ENCODE data around the gene GPR141. TPM values are rescaled to one million over a fixed set of nuclear protein-coding genes. Genes with fewer than 3 reads are reported as not detected.

Gene GPR141
- polyA plus RNA-seq, 1 experiment: not detected

- POLR2A ChIA-PET: no interaction called here
- Histone ChIP-seq H3K27me3 (ENCODE audit: control insufficient read depth, insufficient read depth, low read length) (no peaks in the 10 kb centered on the region), H3K4me3 (ENCODE audit: low read depth, low read length) (no peak overlapping the region), H3K27ac (ENCODE audit: low read depth, low read length) (no peak overlapping the region), H3K9me3 (ENCODE audit: control insufficient read depth, insufficient read depth, low read length) (peaks cover 13% of the 10 kb centered on the region; the same call in 1 of the 2 replicates)
- CTCF ChIA-PET: no interaction called here
- no peak for DNase-seq (ENCODE audit: low read depth, low spot score)
- no peak for TF ChIP-seq CTCF (IDR thresholded peaks at IDR 0.05; ENCODE audit: low read depth, low read length)
These were observed 1.4 kb downstream of the GPR141 start for GRCh38 chr7:37684927-37685326.

GRCh38 chr7:37686556-37687345 is 3.2 kb downstream of the GPR141 start:
- DNase-seq (ENCODE audit: low read depth, low spot score): no peak
- no peaks in the 10 kb centered on the region for H3K27me3 ChIP-seq (ENCODE audit: control insufficient read depth, insufficient read depth, low read length)
- no peak overlapping the region for H3K27ac ChIP-seq (ENCODE audit: low read depth, low read length)
- no peak overlapping the region for H3K4me3 ChIP-seq (ENCODE audit: low read depth, low read length)
- peaks cover 17% of the 10 kb centered on the region; the same call in 1 of the 2 replicates for H3K9me3 ChIP-seq (ENCODE audit: control insufficient read depth, insufficient read depth, low read length)
- POLR2A ChIA-PET: no interaction called here
- no peak for TF ChIP-seq CTCF (IDR thresholded peaks at IDR 0.05; ENCODE audit: low read depth, low read length)
- CTCF ChIA-PET: no interaction called here

- ChIA-PET POLR2A (no interaction called here), CTCF (no interaction called here)
- H3K9me3 ChIP-seq (ENCODE audit: control insufficient read depth, insufficient read depth, low read length): peaks cover 34% of the 10 kb centered on the region
- H3K4me3 ChIP-seq (ENCODE audit: low read depth, low read length): no peak overlapping the region
- H3K27me3 ChIP-seq (ENCODE audit: control insufficient read depth, insufficient read depth, low read length): no peaks in the 10 kb centered on the region
- no peak overlapping the region for H3K27ac ChIP-seq (ENCODE audit: low read depth, low read length)
- no peak for TF ChIP-seq CTCF (IDR thresholded peaks at IDR 0.05; ENCODE audit: low read depth, low read length)
- DNase-seq (ENCODE audit: low read depth, low spot score): no peak
These were observed 6.6 kb downstream of the GPR141 start for GRCh38 chr7:37690206-37690605.

GRCh38 chr7:37694208-37695094 is 10.9 kb downstream of the GPR141 start:
- TF ChIP-seq CTCF (IDR thresholded peaks at IDR 0.05; ENCODE audit: low read depth, low read length): no peak
- ChIA-PET CTCF (no interaction called here), POLR2A (no interaction called here)
- no peak for DNase-seq (ENCODE audit: low read depth, low spot score)
- H3K9me3 ChIP-seq (ENCODE audit: control insufficient read depth, insufficient read depth, low read length): peaks cover 38% of the 10 kb centered on the region
- no peak overlapping the region for H3K27ac ChIP-seq (ENCODE audit: low read depth, low read length)
- no peak overlapping the region for H3K4me3 ChIP-seq (ENCODE audit: low read depth, low read length)
- no peaks in the 10 kb centered on the region for H3K27me3 ChIP-seq (ENCODE audit: control insufficient read depth, insufficient read depth, low read length)

- CTCF ChIA-PET: no interaction called here
- POLR2A ChIA-PET: no interaction called here
These were observed 14.7 kb downstream of the GPR141 start for GRCh38 chr7:37698276-37698675.

More at GRCh38 chr7:37698276-37698675, 14.7 kb downstream of the GPR141 start:
- no peaks in the 10 kb centered on the region for H3K27me3 ChIP-seq (ENCODE audit: control insufficient read depth, insufficient read depth, low read length)
- H3K9me3 ChIP-seq (ENCODE audit: control insufficient read depth, insufficient read depth, low read length): peaks cover 34% of the 10 kb centered on the region
- TF ChIP-seq CTCF (IDR thresholded peaks at IDR 0.05; ENCODE audit: low read depth, low read length): no peak
- no peak for DNase-seq (ENCODE audit: low read depth, low spot score)
- H3K4me3 ChIP-seq (ENCODE audit: low read depth, low read length): no peak overlapping the region
- no peak overlapping the region for H3K27ac ChIP-seq (ENCODE audit: low read depth, low read length)
